H1 (cell line): ENCODE data around the gene SLC35E1. TPM values are rescaled to one million over a fixed set of nuclear protein-coding genes. Genes with fewer than 3 reads are reported as not detected.

Experiments used
- CTCF ChIA-PET: fragments of 300-600 bp; sonication (Branson Sonifier 250); formaldehyde crosslinking; loops from one replicate; lab custom pipeline; 2021; ENCODE audit not compliant: partially characterized antibody; lab: Charles Lee
- POLR2A ChIA-PET: fragments of 300-600 bp; sonication (Branson Sonifier 250); formaldehyde crosslinking; loops from one replicate; lab custom pipeline; 2021; ENCODE audit warnings: inconsistent platforms; ENCODE audit not compliant: partially characterized antibody; lab: Charles Lee
- DNase-seq, 2 experiments: peaks; one replicate each; pipeline versions ENCODE4 v3.0.0 to v3.0.0-alpha.2; 2010 to 2022; ENCODE audit warnings: low spot score in 2 of 2, low read depth in 1 of 2, mixed read lengths in 1 of 2
- FAIRE-seq: peaks from 2 replicates; lab custom pipeline; 2011; peaks lifted over from hg19 to GRCh38; lab: Jason Lieb, UNC
- H2AFZ ChIP-seq: 2 replicates; pipeline ENCODE4 v1.8.1; 2012; ENCODE audit warnings: low read length, inconsistent platforms
- H2AK5ac ChIP-seq: 2 replicates; pipeline ENCODE4 v1.6.1; 2013; ENCODE audit warnings: low read depth, low read length
- H2BK120ac ChIP-seq: replicated peaks from 2 replicates; pipeline ENCODE3; 2013; ENCODE audit warnings: low read depth, low read length, inconsistent platforms
- H2BK12ac ChIP-seq: 2 replicates; pipeline ENCODE4 v1.6.1; 2013; ENCODE audit warnings: low read depth, low read length
- H2BK15ac ChIP-seq: 2 replicates; pipeline ENCODE4 v1.6.1; 2013; ENCODE audit warnings: low read length
- H2BK20ac ChIP-seq: 2 replicates; pipeline ENCODE4 v1.6.1; 2013; ENCODE audit warnings: low read length
- H2BK5ac ChIP-seq: 2 replicates; pipeline ENCODE4 v1.6.1; 2013; ENCODE audit warnings: low read depth, low read length
- H3K14ac ChIP-seq: 2 replicates; pipeline ENCODE4 v1.6.1; 2013; ENCODE audit warnings: inconsistent platforms; ENCODE audit not compliant: insufficient read length
- H3K18ac ChIP-seq: 2 replicates; pipeline ENCODE4 v1.6.1; 2013; ENCODE audit warnings: low read length; ENCODE audit errors: extremely low read depth
- H3K23ac ChIP-seq: 2 replicates; pipeline ENCODE4 v1.6.1; 2013; ENCODE audit warnings: inconsistent platforms; ENCODE audit not compliant: insufficient read length
- H3K23me2 ChIP-seq: 2 replicates; pipeline ENCODE4 v1.6.1; 2013; ENCODE audit warnings: low read depth, low read length
- H3K27ac ChIP-seq: 2 replicates; pipeline ENCODE4 v1.6.1; 2011; ENCODE audit warnings: low read depth, low read length, inconsistent platforms
- H3K27me3 ChIP-seq, 4 experiments: replicated peaks in 1 of 4; 1 replicate in 1 of 4; 2 replicates in 3 of 4; pipeline versions ENCODE4 v1.6.1 to v1.8.1; 2011 to 2013; ENCODE audit warnings: low read length in 3 of 4, mild to moderate bottlenecking in 3 of 4, inconsistent platforms in 2 of 4, mixed read lengths in 2 of 4, moderate library complexity in 1 of 4; ENCODE audit not compliant: control insufficient read depth in 3 of 4, insufficient read depth in 3 of 4; ENCODE audit errors: extremely low read depth in 1 of 4
- H3K36me3 ChIP-seq, 4 experiments: 2 replicates each; pipeline versions ENCODE4 v1.6.1 to v1.8.1; 2011 to 2013; ENCODE audit warnings: mild to moderate bottlenecking in 4 of 4, low read length in 3 of 4, moderate library complexity in 2 of 4, control low read depth in 1 of 4, inconsistent platforms in 1 of 4; ENCODE audit not compliant: insufficient read depth in 4 of 4, control insufficient read depth in 2 of 4
- H3K4ac ChIP-seq: replicated peaks from 2 replicates; pipeline ENCODE3; 2013; ENCODE audit warnings: low read length, low read depth, mixed read lengths, inconsistent platforms; ENCODE audit not compliant: insufficient read length
- H3K4me1 ChIP-seq, 4 experiments: replicated peaks in 1 of 4; 1 replicate in 1 of 4; 2 replicates in 3 of 4; pipeline versions ENCODE4 v1.6.1 to v1.8.1; 2011 to 2013; ENCODE audit warnings: low read length in 3 of 4, inconsistent platforms in 2 of 4, mixed read lengths in 1 of 4; ENCODE audit not compliant: insufficient read depth in 4 of 4, control insufficient read depth in 3 of 4
- H3K4me2 ChIP-seq, 2 experiments: 2 replicates each; pipeline versions ENCODE4 v1.6.1 to v1.8.1; 2011 to 2013; ENCODE audit warnings: low read depth in 2 of 2, low read length in 2 of 2, control low read depth in 1 of 2, inconsistent platforms in 1 of 2, mild to moderate bottlenecking in 1 of 2; ENCODE audit not compliant: insufficient read depth in 1 of 2
- H3K4me3 ChIP-seq, 4 experiments: fragments of 200-600, 300-600 bp in 1 of 4; sonication (generic), shearing (Covaris generic), sonication (Bioruptor Twin) in 1 of 4; 2 replicates each; pipeline versions ENCODE4 v1.5.1 to v1.8.1; 2011 to 2016; ENCODE audit warnings: low read length in 4 of 4, low read depth in 3 of 4, control low read depth in 2 of 4, inconsistent platforms in 2 of 4, mild to moderate bottlenecking in 2 of 4, mixed read lengths in 1 of 4, moderate library complexity in 1 of 4; ENCODE audit not compliant: insufficient read depth in 2 of 4; ENCODE audit errors: extremely low read depth in 1 of 4
- H3K56ac ChIP-seq: replicated peaks from 2 replicates; pipeline ENCODE3; 2013; ENCODE audit warnings: low read depth, mild to moderate bottlenecking, mixed read lengths, low read length, inconsistent platforms; ENCODE audit not compliant: insufficient read length
- H3K79me1 ChIP-seq: 2 replicates; pipeline ENCODE4 v1.6.1; 2013; ENCODE audit warnings: low read depth, low read length, control low read depth
- H3K79me2 ChIP-seq, 2 experiments: 2 replicates each; pipeline versions ENCODE4 v1.6.1 to v1.8.1; 2012 to 2013; ENCODE audit warnings: low read length in 2 of 2, mild to moderate bottlenecking in 2 of 2, inconsistent platforms in 1 of 2; ENCODE audit not compliant: insufficient read depth in 2 of 2, control insufficient read depth in 1 of 2
- H3K9ac ChIP-seq, 4 experiments: replicated peaks in 1 of 4; 1 replicate in 1 of 4; 2 replicates in 3 of 4; pipeline versions ENCODE4 v1.6.1 to v1.8.1; 2011 to 2013; ENCODE audit warnings: low read depth in 3 of 4, low read length in 3 of 4, control low read depth in 2 of 4, mild to moderate bottlenecking in 2 of 4, moderate library complexity in 2 of 4, inconsistent platforms in 1 of 4; ENCODE audit errors: extremely low read depth in 1 of 4
- H3K9me3 ChIP-seq, 2 experiments: 2 replicates each; pipeline versions ENCODE4 v1.6.1 to v1.8.1; 2012 to 2013; ENCODE audit warnings: mild to moderate bottlenecking in 2 of 2, moderate library complexity in 2 of 2, control low read depth in 1 of 2, inconsistent platforms in 1 of 2, low read depth in 1 of 2, low read length in 1 of 2, mixed read lengths in 1 of 2; ENCODE audit not compliant: insufficient read depth in 2 of 2
- H4K20me1 ChIP-seq, 2 experiments: replicated peaks in 1 of 2; 2 replicates each; pipeline versions ENCODE3 to v1.8.1; 2011 to 2013; ENCODE audit warnings: inconsistent platforms in 2 of 2, low read length in 2 of 2, mild to moderate bottlenecking in 1 of 2; ENCODE audit not compliant: insufficient read depth in 2 of 2, control insufficient read depth in 1 of 2
- H4K5ac ChIP-seq: 2 replicates; pipeline ENCODE4 v1.6.1; 2013; ENCODE audit warnings: low read length, low read depth, mixed read lengths, inconsistent platforms; ENCODE audit not compliant: insufficient read length
- H4K8ac ChIP-seq: 2 replicates; pipeline ENCODE4 v1.8.0; 2013; ENCODE audit warnings: mild to moderate bottlenecking, moderate library complexity, low read length, inconsistent platforms; ENCODE audit not compliant: insufficient read depth; ENCODE audit errors: extremely low read depth
- H4K91ac ChIP-seq: replicated peaks from 2 replicates; pipeline ENCODE3; 2013; ENCODE audit warnings: low read length, mixed read lengths, inconsistent platforms; ENCODE audit not compliant: insufficient read length
- CREB1 ChIP-seq: IDR thresholded peaks from 2 replicates; pipeline ENCODE4 v1.6.1; 2012; ENCODE audit warnings: inconsistent platforms
- CTBP2 ChIP-seq: IDR thresholded peaks from 2 replicates; pipeline ENCODE4 v1.7.0; 2011; ENCODE audit warnings: borderline replicate concordance, mild to moderate bottlenecking, moderate library complexity, mixed read lengths, low read length; ENCODE audit not compliant: insufficient read depth, insufficient read length
- FOSL1 ChIP-seq: IDR thresholded peaks from 2 replicates; pipeline ENCODE4 v1.6.1; 2011; ENCODE audit warnings: mild to moderate bottlenecking, low read depth, low read length, moderate library complexity; ENCODE audit not compliant: insufficient read depth
- KDM4A ChIP-seq: IDR thresholded peaks from one replicate; pipeline ENCODE4 v1.7.1; 2012; ENCODE audit warnings: low read depth, mild to moderate bottlenecking, moderate library complexity, low read length, inconsistent platforms; ENCODE audit not compliant: severe bottlenecking
- MAFK ChIP-seq: IDR thresholded peaks from 2 replicates; pipeline ENCODE4 v1.6.1; 2012; ENCODE audit warnings: low read depth, mild to moderate bottlenecking, improper control_type of control experiment, low read length
- RAD21 ChIP-seq, 2 experiments: IDR thresholded peaks in 1 of 2; conservative IDR thresholded peaks in 1 of 2; 2 replicates each; pipeline ENCODE4 v1.6.1; 2011; ENCODE audit warnings: low read depth in 2 of 2, low read length in 2 of 2, improper control_type of control experiment in 1 of 2, inconsistent platforms in 1 of 2, mild to moderate bottlenecking in 1 of 2, moderate library complexity in 1 of 2
- SAP30 ChIP-seq: fragments of 300-600 bp; sonication (generic); IDR thresholded peaks from 2 replicates; pipeline ENCODE4 v1.7.1; 2012; ENCODE audit warnings: low read length, moderate library complexity, mild to moderate bottlenecking, inconsistent platforms; ENCODE audit not compliant: insufficient read depth, insufficient replicate concordance
- SRF ChIP-seq: IDR thresholded peaks from 2 replicates; pipeline ENCODE4 v1.6.1; 2011; ENCODE audit warnings: mild to moderate bottlenecking, low read depth, low read length, moderate library complexity
- TAF1 ChIP-seq: IDR thresholded peaks from 2 replicates; pipeline ENCODE4 v1.6.1; 2011; ENCODE audit warnings: mild to moderate bottlenecking, low read depth, low read length
- ZNF274 ChIP-seq: IDR thresholded peaks from 2 replicates; pipeline ENCODE4 v1.7.0; 2012; ENCODE audit warnings: low read length, borderline replicate concordance; ENCODE audit errors: extremely low read depth
- WGBS, 2 experiments: shearing (Covaris generic) in 1 of 2; methylation state at CpG; one replicate each; pipeline versions ENCODE4 v1.1.6 to v1.1.7; 2013 to 2015; ENCODE audit warnings: low lambda C conversion rate in 2 of 2, mixed read lengths in 2 of 2, inconsistent platforms in 1 of 2, low coverage in 1 of 2, missing lambda C conversion rate in 1 of 2; ENCODE audit not compliant: insufficient replicate concordance in 2 of 2, insufficient coverage in 1 of 2, insufficient read length in 1 of 2; ENCODE audit errors: extremely low coverage in 1 of 2, missing lambda C conversion rate in 1 of 2; 5-methylcytosine and 5-hydroxymethylcytosine counted together
- polyA plus RNA-seq, 7 experiments: library from polyadenylated mRNA; depleted of rRNA in 3 of 7; stranded (reverse) in 5 of 7; unstranded in 2 of 7; fragments of >200 nt in 5 of 7; fragments of 200-250 nt in 2 of 7; gene quantifications; 1 replicate in 5 of 7; 2 replicates in 1 of 7; 4 replicates in 1 of 7; pipeline versions ENCODE4 v1.2.1 to v1.2.3, GENCODE V29; 2011 to 2013; ENCODE audit warnings: missing spikeins in 2 of 7, mixed read lengths in 2 of 7
- total RNA-seq: library from RNA; stranded (reverse); fragmentation: NEBNext Ultra II Directional; extraction: Animal tissue kit (Norgen Biotek cat#: 25700); gene quantifications from 2 replicates; pipeline ENCODE4 v1.2.1, GENCODE V29; 2021

The SLC35E1 gene
- total and polyA plus RNA-seq, 2 of the 8 experiments (the other 6 are each of a cell fraction or from before 2014, with no cell fraction given): 26.0 to 31.9 TPM

DNA sequence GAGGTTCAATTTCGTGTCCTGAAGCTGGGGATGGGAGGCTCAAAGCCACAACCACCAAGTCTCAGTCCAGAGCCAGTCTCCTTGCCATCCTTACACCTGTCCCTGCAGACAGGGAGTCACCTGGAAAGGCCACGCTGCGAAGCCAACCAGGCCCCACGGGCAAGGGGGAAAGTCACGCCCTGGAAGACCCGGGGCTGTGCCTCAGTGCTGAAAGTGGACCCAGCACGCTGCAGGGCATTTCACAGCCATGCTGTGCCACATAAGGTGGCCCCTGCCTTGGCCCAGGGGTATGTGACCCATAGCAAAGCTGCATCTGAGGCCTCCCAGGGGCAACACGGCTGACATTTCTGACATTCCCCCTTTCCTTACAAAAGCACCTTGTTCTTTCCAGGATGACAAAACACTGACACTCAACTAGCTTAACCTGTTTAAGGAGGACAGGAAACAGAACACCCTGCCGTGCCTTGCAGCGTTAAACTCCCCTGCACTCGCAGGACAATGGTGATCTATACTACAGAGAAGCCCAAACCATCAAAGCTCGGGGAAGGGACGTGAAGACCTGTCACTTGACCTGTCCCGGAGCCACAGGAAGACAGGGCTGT lies 44.8 kb downstream of the SLC35E1 start:
- TF ChIP-seq SRF: no peak
- no peak for TF ChIP-seq CTBP2
- no peak for TF ChIP-seq FOSL1
- TF ChIP-seq RAD21 (IDR thresholded peaks at IDR 0.05 in 1 of 2, conservative IDR thresholded peaks at IDR 0.05 in 1 of 2; ENCODE audit: low read depth in 2 of 2, low read length in 2 of 2): no peak
- no peak for TF ChIP-seq TAF1
- TF ChIP-seq ZNF274: no peak
- no peak for TF ChIP-seq CREB1
- no peak for TF ChIP-seq MAFK
- no peak for TF ChIP-seq KDM4A
- no peak for TF ChIP-seq SAP30
- Histone ChIP-seq H3K4ac (no peak overlapping the region), H3K23me2 (no peaks in the 10 kb centered on the region), H3K79me1 (no peaks in the 10 kb centered on the region), H3K27me3 (no peaks in the 10 kb centered on the region), H3K23ac (no peak overlapping the region), H3K4me2 (no peak overlapping the region), H3K27ac (no peak overlapping the region), H3K4me1 (no peaks in the 10 kb centered on the region), H2BK120ac (no peak overlapping the region), H3K4me3 (no peak overlapping the region), H3K9ac (no peak overlapping the region), H4K91ac (no peak overlapping the region), H3K18ac (no peak overlapping the region), H3K14ac (no peak overlapping the region), H4K5ac (no peak overlapping the region), H2AK5ac (no peak overlapping the region), H2BK15ac (no peak overlapping the region), H2BK12ac (no peak overlapping the region), H4K20me1 (peaks cover 2 to 33% of the 10 kb centered on the region in 2 experiments), H3K9me3 (no peaks in the 10 kb centered on the region), H2AFZ (no peak overlapping the region), H2BK20ac (no peak overlapping the region), H3K79me2 (no peaks in the 10 kb centered on the region), H3K56ac (no peak overlapping the region), H3K36me3 (peaks cover 47 to 90% (median 77%) of the 10 kb centered on the region in 4 experiments), H4K8ac (peak overlapping the region; percentile 5; the same call in 1 of the 2 replicates), H2BK5ac (no peak overlapping the region)
- ChIA-PET CTCF (interaction anchor here (1.0 to 3.6 kb wide), 11 partner anchors 10 to 106 kb away, joined by 3 to 15 read pairs (median 3); no protein-coding TSS in a partner anchor), POLR2A (interaction anchor here (0.6 to 2.3 kb wide), 9 partner anchors 9 to 162 kb away, joined by 3 to 9 read pairs (median 4); partner anchors contain the start of gene CHERP)
- FAIRE-seq (no peak), DNase-seq (no peak)
- 86% methylated on average over 14 of the region's 14 CpGs; no CpG with 5 or more reads in 1 of the 2 experiments for WGBS, 2 experiments
